Keratinocyte (primary cell): ENCODE measurements around the gene EHHADH. TPM values are rescaled to one million over a fixed set of nuclear protein-coding genes. Genes with fewer than 3 reads are reported as not detected.

Experiments
- DNase-seq: peaks from one replicate; pipeline ENCODE4 v3.0.0-alpha.2; 2011; ENCODE audit warnings: low read depth, missing footprints, low spot score
- FAIRE-seq: peaks from 2 replicates; lab custom pipeline; 2011; peaks lifted over from hg19 to GRCh38; lab: Jason Lieb, UNC
- H2AFZ ChIP-seq: 2 replicates; pipeline ENCODE4 v1.6.0; 2012; ENCODE audit warnings: low read length, control low read depth, inconsistent platforms; ENCODE audit not compliant: control insufficient read depth
- H3K27ac ChIP-seq: 2 replicates; pipeline ENCODE4 v1.5.1; 2011; ENCODE audit warnings: low read length; ENCODE audit not compliant: control insufficient read depth, insufficient read depth
- H3K27me3 ChIP-seq: 3 replicates; pipeline ENCODE4 v1.6.0; 2011; ENCODE audit warnings: low read length; ENCODE audit not compliant: control insufficient read depth, insufficient read depth; ENCODE audit errors: extremely low read depth
- H3K36me3 ChIP-seq, 2 experiments: 2 replicates in 1 of 2; 3 replicates in 1 of 2; pipeline ENCODE4 v1.5.1; 2011; ENCODE audit warnings: low read length in 2 of 2, mild to moderate bottlenecking in 1 of 2; ENCODE audit not compliant: control insufficient read depth in 2 of 2, insufficient read depth in 2 of 2; ENCODE audit errors: extremely low read depth in 1 of 2
- H3K4me1 ChIP-seq: 3 replicates; pipeline ENCODE4 v1.5.1; 2011; ENCODE audit warnings: low read length; ENCODE audit not compliant: control insufficient read depth, insufficient read depth; ENCODE audit errors: extremely low read depth
- H3K4me2 ChIP-seq: 3 replicates; pipeline ENCODE4 v1.6.0; 2011; ENCODE audit warnings: low read depth, low read length; ENCODE audit not compliant: control insufficient read depth, insufficient read depth; ENCODE audit errors: extremely low read depth
- H3K4me3 ChIP-seq, 3 experiments: fragments of 200-600 bp in 1 of 3; sonication (generic) in 1 of 3; 2 replicates in 2 of 3; 3 replicates in 1 of 3; pipeline ENCODE4 v1.5.1; 2011 to 2016; ENCODE audit warnings: low read length in 3 of 3, mild to moderate bottlenecking in 3 of 3, control low read depth in 2 of 3, inconsistent platforms in 1 of 3, low read depth in 1 of 3, mixed read lengths in 1 of 3, mixed run types in 1 of 3, moderate library complexity in 1 of 3; ENCODE audit not compliant: control insufficient read depth in 2 of 3, insufficient read depth in 2 of 3; ENCODE audit errors: extremely low read depth in 1 of 3
- H3K79me2 ChIP-seq: 2 replicates; pipeline ENCODE4 v1.6.0; 2012; ENCODE audit warnings: low read length; ENCODE audit not compliant: control insufficient read depth, insufficient read depth
- H3K9ac ChIP-seq: 3 replicates; pipeline ENCODE4 v1.6.0; 2011; ENCODE audit warnings: low read length; ENCODE audit not compliant: control insufficient read depth, insufficient read depth; ENCODE audit errors: extremely low read depth
- H3K9me1 ChIP-seq: 3 replicates; pipeline ENCODE4 v1.6.0; 2011; ENCODE audit warnings: low read length; ENCODE audit not compliant: control insufficient read depth, insufficient read depth; ENCODE audit errors: extremely low read depth
- H3K9me3 ChIP-seq: 2 replicates; pipeline ENCODE4 v1.5.1; 2012; ENCODE audit warnings: low read depth, low read length; ENCODE audit not compliant: control insufficient read depth
- H4K20me1 ChIP-seq: 3 replicates; pipeline ENCODE4 v1.6.0; 2011; ENCODE audit warnings: low read length; ENCODE audit not compliant: control insufficient read depth, insufficient read depth; ENCODE audit errors: extremely low read depth
- CTCF ChIP-seq, 3 experiments: IDR thresholded peaks in 1 of 3; conservative IDR thresholded peaks in 1 of 3; optimal IDR thresholded peaks in 1 of 3; 2 replicates in 2 of 3; 3 replicates in 1 of 3; pipeline versions ENCODE3 to v1.5.1; 2011; ENCODE audit warnings: low read length in 3 of 3, mild to moderate bottlenecking in 3 of 3, moderate library complexity in 2 of 3, control low read depth in 1 of 3, inconsistent platforms in 1 of 3; ENCODE audit not compliant: insufficient read depth in 2 of 3; ENCODE audit errors: extremely low read depth in 1 of 3
- EZH2 ChIP-seq: IDR thresholded peaks from one replicate; pipeline ENCODE4 v1.6.1; 2012; ENCODE audit warnings: inconsistent platforms, mild to moderate bottlenecking, low read length, moderate library complexity
- dilution Hi-C: fragments of 300-500 bp; cut with MboI; formaldehyde crosslinking; loops from one replicate; pipeline ENCODE4 v1.7.0; 2020; ENCODE audit warnings: low sequenced_read_pairs; ENCODE audit not compliant: extremely low pct_ligation_motif_present
- polyA plus RNA-seq, 5 experiments: library from polyadenylated mRNA; depleted of rRNA in 3 of 5; stranded (reverse) in 3 of 5; stranded (forward) in 1 of 5; unstranded in 1 of 5; fragments of >200 nt; gene quantifications; 1 replicate in 1 of 5; 2 replicates in 3 of 5; 3 replicates in 1 of 5; pipeline versions ENCODE4 v1.2.1 to v1.2.3, GENCODE V29; 2011 to 2012; ENCODE audit warnings: missing spikeins in 2 of 5, low read depth in 1 of 5, low replicate concordance in 1 of 5
- small RNA-seq, 3 experiments: library from RNA; depleted of rRNA; stranded (forward); fragments of <200 nt; gene quantifications; one replicate each; pipeline ENCODE3, GENCODE V24; 2012; ENCODE audit warnings: low read depth in 3 of 3, low replicate concordance in 1 of 3; ENCODE audit not compliant: insufficient read length in 3 of 3

EHHADH gene
- polyA plus RNA-seq, 1 donor (not counting 4 experiments of a cell fraction or from before 2014, with no cell fraction given) = 5.6 TPM

DNA sequence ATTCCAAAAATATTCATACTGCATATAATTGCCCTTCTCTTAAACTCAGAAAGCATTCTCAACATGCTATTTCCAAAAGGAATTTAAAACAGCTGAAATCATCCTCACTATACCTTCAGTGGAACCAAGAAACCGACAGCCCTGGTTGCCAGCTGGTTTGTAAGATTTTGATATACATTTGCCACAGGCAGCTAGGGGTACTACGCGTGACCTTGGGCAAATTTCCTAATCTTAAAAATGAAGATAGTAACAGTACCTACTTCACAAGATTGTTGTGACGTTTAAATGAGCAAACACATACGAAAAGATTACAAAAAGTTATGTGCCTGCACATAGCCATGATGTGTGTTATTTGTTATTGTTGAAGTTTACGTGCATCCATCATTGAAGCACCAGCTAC is 108.3 kb downstream of the EHHADH start:
- Histone ChIP-seq H2AFZ (no peak overlapping the region), H3K79me2 (no peaks in the 10 kb centered on the region), H3K4me3 (no peak overlapping the region), H3K9me1 (no peaks in the 10 kb centered on the region), H3K4me2 (no peak overlapping the region), H3K9me3 (no peaks in the 10 kb centered on the region), H3K4me1 (no peaks in the 10 kb centered on the region), H4K20me1 (no peaks in the 10 kb centered on the region), H3K27me3 (peaks cover 17% of the 10 kb centered on the region), H3K36me3 (no peaks in the 10 kb centered on the region), H3K27ac (no peak overlapping the region), H3K9ac (no peak overlapping the region)
- TF ChIP-seq EZH2 = no peak
- no peak for TF ChIP-seq CTCF (optimal IDR thresholded peaks at IDR 0.05 in 1 of 3, IDR thresholded peaks at IDR 0.05 in 1 of 3, conservative IDR thresholded peaks at IDR 0.05 in 1 of 3; ENCODE audit: extremely low read depth in 1 of 3, insufficient read depth in 2 of 3, low read length in 3 of 3)
- DNase-seq = no peak
- FAIRE-seq = no peak
- dilution Hi-C loops = no loop called here

DNA sequence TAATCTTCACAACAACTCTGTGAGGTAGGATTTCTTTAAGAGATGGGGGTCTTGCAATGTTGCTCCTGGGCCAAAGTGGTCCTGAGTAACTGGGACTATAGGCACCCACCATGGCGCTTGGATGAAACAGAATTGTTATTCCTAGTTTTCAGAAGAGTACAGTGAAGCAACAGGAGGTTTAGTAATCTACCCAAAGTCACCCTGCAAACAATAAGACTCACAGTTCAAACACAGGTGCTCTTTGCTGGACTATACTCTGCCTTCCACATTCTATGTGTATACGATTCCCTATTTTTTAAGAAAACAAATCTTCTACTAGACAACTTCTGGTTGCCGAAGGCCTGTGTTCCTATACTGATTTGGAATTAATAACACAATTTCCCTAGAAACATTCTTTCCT is 109.1 kb downstream of the EHHADH start:
- FAIRE-seq = no peak

More for the DNA sequence above, 109.1 kb downstream of the EHHADH start:
- H3K9me1 ChIP-seq = no peaks in the 10 kb centered on the region
- H3K36me3 ChIP-seq = no peaks in the 10 kb centered on the region
- peaks cover 17% of the 10 kb centered on the region for H3K27me3 ChIP-seq
- H3K27ac ChIP-seq = no peak overlapping the region
- H2AFZ ChIP-seq = no peak overlapping the region
- no peaks in the 10 kb centered on the region for H3K4me1 ChIP-seq
- no peak overlapping the region for H3K4me3 ChIP-seq
- dilution Hi-C loops = no loop called here
- no peak overlapping the region for H3K4me2 ChIP-seq
- H3K79me2 ChIP-seq = no peaks in the 10 kb centered on the region
- no peaks in the 10 kb centered on the region for H4K20me1 ChIP-seq
- H3K9me3 ChIP-seq = no peaks in the 10 kb centered on the region
- H3K9ac ChIP-seq = no peak overlapping the region
- TF ChIP-seq CTCF (optimal IDR thresholded peaks at IDR 0.05 in 1 of 3, IDR thresholded peaks at IDR 0.05 in 1 of 3, conservative IDR thresholded peaks at IDR 0.05 in 1 of 3; ENCODE audit: extremely low read depth in 1 of 3, insufficient read depth in 2 of 3, low read length in 3 of 3) (no peak), EZH2 (no peak)
- no peak for DNase-seq

Small RNAs within 50 kb of the gene (small RNA-seq; reads per million reads assigned to genes)
- gene MIR5588 = 0 to 0.75 (median 0.67) reads per million in 3 experiments

Other genes with a start within 250 kb of the EHHADH start
- 0.01 TPM in 1 of 3 replicates, not detected in the others for gene C3orf70, start 101.0 kb downstream of the EHHADH start, polyA plus RNA-seq
- 17.7 to 23.0 TPM (median 21.9 TPM) in 3 replicates for gene MAP3K13, start 109.1 kb upstream of the EHHADH start, polyA plus RNA-seq
- gene TMEM41A, start 245.0 kb upstream of the EHHADH start, polyA plus RNA-seq = 30.8 to 36.8 TPM (median 31.9 TPM) in 3 replicates